ENCODE measurements around the gene TYROBP. TPM values are rescaled to one million over a fixed set of nuclear protein-coding genes. Genes with fewer than 3 reads are reported as not detected.

Gene TYROBP
- total and polyA plus RNA-seq, 3 experiments from 2014 or later, result 6.4 to 96.2 (median 6.8) TPM

DNA sequence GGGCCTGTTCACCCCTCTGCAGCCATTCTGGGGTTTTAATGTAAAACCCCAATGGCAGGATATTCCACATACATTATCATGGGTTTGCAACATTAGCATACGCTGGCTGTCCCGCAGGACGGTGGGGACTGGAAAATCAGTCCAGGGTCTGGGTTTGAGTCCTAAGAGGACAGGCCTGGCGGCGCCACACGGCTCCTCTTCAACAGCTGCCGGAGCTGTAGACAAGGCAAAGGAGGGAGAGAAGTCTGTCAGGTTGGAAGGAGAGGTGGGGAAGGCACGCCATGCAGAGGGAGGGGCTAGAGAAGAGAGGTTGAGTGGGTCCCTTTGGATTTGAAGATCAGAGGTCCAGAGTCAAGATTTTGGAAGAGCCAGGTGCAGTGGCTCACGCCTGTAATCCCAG, 19.7 kb downstream of the TYROBP start:
- POLR2A ChIA-PET, result no interaction called here
- Mint-ChIP-seq H3K4me3 (no peak overlapping the region), H3K27ac (peak overlapping the region in 2 of 8 donors; percentile 19 to 77), H3K9me3 (no peaks in the 10 kb centered on the region), H3K4me1 (peaks cover 4 to 14% (median 6%) of the 10 kb centered on the region in 3 donors), H3K27me3 (peaks cover 0 to 2% of the 10 kb centered on the region in 2 donors), H3K36me3 (peaks cover 13 to 61% (median 17%) of the 10 kb centered on the region in 3 donors)
- H3K9me3 ChIP-seq (ENCODE audit: low read length), result no peaks in the 10 kb centered on the region
- no peak overlapping the region for H3K4me3 ChIP-seq (ENCODE audit: low read length)
- no peak for DNase-seq
- no peak overlapping the region for H3K27ac ChIP-seq (ENCODE audit: low read depth, low read length)
- H3K27me3 ChIP-seq (ENCODE audit: insufficient read depth, low read length, poor library complexity, severe bottlenecking), result no peaks in the 10 kb centered on the region
- no peaks in the 10 kb centered on the region for H3K4me1 ChIP-seq (ENCODE audit: insufficient read depth, low read length)
- CTCF ChIA-PET, result no interaction called here
- H3K36me3 ChIP-seq (ENCODE audit: insufficient read depth, low read length), result peaks cover 36% of the 10 kb centered on the region

DNA sequence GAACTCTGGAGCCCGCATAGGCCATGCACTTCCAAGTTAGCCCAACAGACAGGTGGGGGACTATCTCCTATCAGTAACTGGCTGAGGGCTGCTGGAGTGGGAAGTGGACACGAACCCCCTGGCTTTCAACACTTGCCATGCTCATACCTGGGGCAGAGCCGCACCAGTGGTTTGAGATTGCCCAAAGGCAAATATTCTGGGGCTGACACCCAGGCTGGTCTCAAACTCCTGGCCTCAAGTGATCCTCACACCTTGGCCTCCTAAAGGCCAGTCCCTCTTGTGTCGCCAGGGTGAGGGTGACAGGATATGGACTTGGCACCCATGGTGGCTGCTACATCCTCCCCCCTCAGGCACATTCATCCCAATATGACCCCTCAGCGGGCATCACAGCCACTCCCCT, 20.9 kb downstream of the TYROBP start:
- ChIA-PET CTCF (interaction anchor here (0.8 kb wide), 1 partner anchor 45 kb away, joined by 3 read pairs; no protein-coding TSS in a partner anchor), POLR2A (no interaction called here)
- H3K27ac Mint-ChIP-seq, result peak overlapping the region in 1 of 8 donors; percentile 47
- H3K36me3 Mint-ChIP-seq, result peaks cover 6 to 52% (median 17%) of the 10 kb centered on the region in 3 donors
- DNase-seq, result no peak
- peaks cover 3 to 11% (median 6%) of the 10 kb centered on the region in 3 donors for H3K4me1 Mint-ChIP-seq
- H3K27me3 Mint-ChIP-seq, result peaks cover 0 to 2% of the 10 kb centered on the region in 2 donors
- Histone ChIP-seq H3K4me3 (ENCODE audit: low read length) (no peak overlapping the region), H3K27ac (ENCODE audit: low read depth, low read length) (no peak overlapping the region), H3K9me3 (ENCODE audit: low read length) (no peaks in the 10 kb centered on the region), H3K4me1 (ENCODE audit: insufficient read depth, low read length) (peaks cover 4% of the 10 kb centered on the region), H3K36me3 (ENCODE audit: insufficient read depth, low read length) (peaks cover 28% of the 10 kb centered on the region), H3K27me3 (ENCODE audit: insufficient read depth, low read length, poor library complexity, severe bottlenecking) (no peaks in the 10 kb centered on the region)
- H3K9me3 Mint-ChIP-seq, result no peaks in the 10 kb centered on the region
- no peak overlapping the region for H3K4me3 Mint-ChIP-seq

DNA sequence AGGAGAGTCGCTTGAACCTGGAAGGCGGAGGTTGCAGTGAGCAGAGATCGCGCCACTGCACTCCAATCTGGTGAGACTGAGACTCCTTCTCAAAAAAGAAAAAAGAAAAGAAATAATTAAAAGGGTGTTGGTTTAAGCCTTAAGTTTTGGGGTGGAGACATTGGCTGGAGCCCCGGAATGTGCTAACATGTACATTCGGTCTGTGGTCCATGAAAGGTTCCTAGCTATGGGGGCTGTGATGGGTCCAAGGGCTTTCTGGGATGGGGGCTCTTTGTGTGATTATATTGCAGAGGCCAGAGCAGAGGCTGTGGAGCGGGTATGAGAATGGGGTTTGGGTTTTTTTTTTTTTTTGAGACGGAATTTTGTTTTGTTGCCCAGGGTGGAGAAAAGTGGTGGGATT, 22.2 kb downstream of the TYROBP start:
- Histone ChIP-seq H3K27me3 (ENCODE audit: insufficient read depth, low read length, poor library complexity, severe bottlenecking) (no peaks in the 10 kb centered on the region), H3K9me3 (ENCODE audit: low read length) (no peaks in the 10 kb centered on the region), H3K36me3 (ENCODE audit: insufficient read depth, low read length) (peaks cover 21% of the 10 kb centered on the region), H3K4me1 (ENCODE audit: insufficient read depth, low read length) (peaks cover 5% of the 10 kb centered on the region), H3K27ac (ENCODE audit: low read depth, low read length) (no peak overlapping the region), H3K4me3 (ENCODE audit: low read length) (no peak overlapping the region)
- peaks cover 3 to 6% of the 10 kb centered on the region in 2 donors for H3K27me3 Mint-ChIP-seq
- DNase-seq, result no peak
- no peak overlapping the region for H3K4me3 Mint-ChIP-seq
- peaks cover 5 to 11% (median 8%) of the 10 kb centered on the region in 3 donors for H3K4me1 Mint-ChIP-seq
- H3K36me3 Mint-ChIP-seq, result peaks cover 6 to 44% (median 14%) of the 10 kb centered on the region in 3 donors
- H3K9me3 Mint-ChIP-seq, result no peaks in the 10 kb centered on the region
- peak overlapping the region in 3 of 8 donors; percentile 22 to 67 (median 29) for H3K27ac Mint-ChIP-seq
- POLR2A ChIA-PET, result interaction anchor here (1.2 kb wide), 1 partner anchor 15 kb away, joined by 3 read pairs; no protein-coding TSS in a partner anchor
- CTCF ChIA-PET, result interaction anchor here (0.8 to 1.0 kb wide), 4 partner anchors 43 to 188 kb away, joined by 3 to 4 read pairs (median 4); no protein-coding TSS in a partner anchor

DNA sequence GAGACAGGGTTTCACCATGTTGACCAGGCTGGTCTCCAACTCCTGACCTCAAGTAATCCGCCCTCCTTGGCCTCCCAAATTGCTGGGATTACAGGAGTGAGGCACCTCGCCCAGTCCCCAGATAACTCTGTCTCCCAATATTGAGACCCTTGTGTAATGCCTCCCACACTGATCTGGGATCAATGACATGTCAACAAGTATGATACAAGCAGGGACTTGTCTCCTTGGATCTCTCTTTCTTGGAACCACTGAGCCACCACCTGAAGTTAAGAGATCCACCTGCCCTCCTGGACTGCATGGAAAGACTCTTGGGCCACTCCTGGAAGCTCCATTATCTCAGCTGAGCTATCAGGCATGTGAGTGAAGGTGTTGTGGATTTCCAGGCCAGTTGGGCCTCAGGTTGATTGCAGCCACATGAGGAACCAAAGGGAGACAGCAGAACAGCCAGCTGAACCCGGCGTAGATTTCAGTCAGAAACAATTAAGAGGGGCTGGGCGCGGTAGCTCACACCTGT, 22.8 kb downstream of the TYROBP start:
- H3K9me3 ChIP-seq (ENCODE audit: low read length), result no peaks in the 10 kb centered on the region
- no peak overlapping the region for H3K4me3 ChIP-seq (ENCODE audit: low read length)
- peaks cover 3 to 6% of the 10 kb centered on the region in 2 donors for H3K27me3 Mint-ChIP-seq
- H3K4me3 Mint-ChIP-seq, result no peak overlapping the region
- no peaks in the 10 kb centered on the region for H3K27me3 ChIP-seq (ENCODE audit: insufficient read depth, low read length, poor library complexity, severe bottlenecking)
- POLR2A ChIA-PET, result interaction anchor here (1.2 kb wide), 1 partner anchor 16 kb away, joined by 3 read pairs; no protein-coding TSS in a partner anchor
- peaks cover 6 to 39% (median 13%) of the 10 kb centered on the region in 3 donors for H3K36me3 Mint-ChIP-seq
- peaks cover 19% of the 10 kb centered on the region for H3K36me3 ChIP-seq (ENCODE audit: insufficient read depth, low read length)
- peak overlapping the region in 4 of 8 donors; percentile 17 to 29 (median 19) for H3K27ac Mint-ChIP-seq
- DNase-seq, result no peak
- H3K4me1 Mint-ChIP-seq, result peaks cover 5 to 10% (median 8%) of the 10 kb centered on the region in 3 donors
- CTCF ChIA-PET, result interaction anchor here (0.8 to 1.0 kb wide), 3 partner anchors 46 to 187 kb away, joined by 3 to 4 read pairs (median 4); no protein-coding TSS in a partner anchor
- peaks cover 5% of the 10 kb centered on the region for H3K4me1 ChIP-seq (ENCODE audit: insufficient read depth, low read length)
- no peaks in the 10 kb centered on the region for H3K9me3 Mint-ChIP-seq
- no peak overlapping the region for H3K27ac ChIP-seq (ENCODE audit: low read depth, low read length)

DNA sequence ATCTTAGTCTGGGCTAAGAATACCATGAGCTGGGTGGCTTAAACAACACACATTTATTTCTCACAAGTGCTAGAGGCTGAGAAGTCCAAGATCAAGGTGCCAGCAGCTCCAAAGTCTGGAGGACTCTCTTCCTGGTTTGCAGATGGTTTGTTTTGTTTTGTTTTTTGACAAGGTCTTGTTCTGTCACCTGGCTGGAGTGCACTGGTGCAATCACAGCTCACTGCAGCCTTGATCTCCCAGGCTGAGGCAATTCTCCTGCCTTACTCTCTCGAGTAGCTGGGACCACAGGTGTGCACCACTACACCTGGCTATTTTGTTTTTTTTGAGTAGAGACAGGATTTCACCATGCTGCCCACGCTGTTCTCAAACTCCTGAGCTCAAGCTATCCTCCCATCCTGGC, 24.2 kb downstream of the TYROBP start:
- ChIA-PET CTCF (interaction anchor here (0.6 to 5.7 kb wide), 9 partner anchors 9 to 1503 kb away, joined by 3 to 104 read pairs (median 3); no protein-coding TSS in a partner anchor), POLR2A (interaction anchor here (1.4 kb wide), 1 partner anchor 9 kb away, joined by 4 read pairs; no protein-coding TSS in a partner anchor)
- Mint-ChIP-seq H3K27ac (peak overlapping the region in 1 of 8 donors; percentile 69), H3K36me3 (peaks cover 0 to 27% (median 7%) of the 10 kb centered on the region in 3 donors), H3K4me3 (no peak overlapping the region), H3K27me3 (peaks cover 11 to 16% of the 10 kb centered on the region in 2 donors), H3K9me3 (no peaks in the 10 kb centered on the region), H3K4me1 (peaks cover 13% of the 10 kb centered on the region in 3 donors)
- H3K4me1 ChIP-seq (ENCODE audit: insufficient read depth, low read length), result peaks cover 13% of the 10 kb centered on the region
- peaks cover 9% of the 10 kb centered on the region for H3K36me3 ChIP-seq (ENCODE audit: insufficient read depth, low read length)
- H3K27ac ChIP-seq (ENCODE audit: low read depth, low read length), result no peak overlapping the region
- DNase-seq, result no peak
- no peaks in the 10 kb centered on the region for H3K9me3 ChIP-seq (ENCODE audit: low read length)
- H3K27me3 ChIP-seq (ENCODE audit: insufficient read depth, low read length, poor library complexity, severe bottlenecking), result peaks cover 12% of the 10 kb centered on the region
- no peak overlapping the region for H3K4me3 ChIP-seq (ENCODE audit: low read length)

DNA sequence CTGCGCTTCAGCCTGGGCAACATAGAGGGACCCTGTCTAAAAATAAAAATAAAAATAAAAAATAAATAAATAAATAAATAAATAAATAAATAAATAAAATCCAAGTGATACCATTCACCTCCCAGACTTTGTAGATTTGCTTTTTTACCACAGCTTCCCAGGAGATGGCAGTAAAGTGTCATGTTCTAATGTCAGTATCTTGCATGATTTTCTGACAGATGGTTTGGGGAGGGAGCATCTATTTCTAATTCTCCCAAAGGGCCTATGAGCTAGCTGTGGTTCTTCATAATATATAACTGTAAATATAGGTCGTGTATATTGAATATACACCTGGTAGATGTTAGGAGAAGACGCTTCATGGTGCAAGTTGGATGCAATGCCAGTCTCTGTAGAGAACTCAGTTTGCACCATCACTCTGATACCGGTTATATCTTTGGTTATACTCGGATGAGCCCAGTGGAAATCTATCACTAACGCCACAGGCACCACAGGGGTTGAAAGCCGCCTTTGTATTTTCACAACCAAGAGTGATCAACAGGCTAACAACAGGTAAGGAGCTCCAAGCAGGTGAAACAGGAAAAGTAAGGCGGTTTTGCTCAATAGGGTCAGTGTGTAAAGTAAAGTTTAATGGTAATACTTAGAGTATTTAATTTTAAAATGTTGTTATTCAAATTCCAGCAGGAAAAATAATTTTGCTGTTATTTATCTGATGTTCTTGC, 25.8 kb downstream of the TYROBP start:
- Mint-ChIP-seq H3K36me3 (peaks cover 0 to 10% (median 2%) of the 10 kb centered on the region in 3 donors), H3K4me3 (no peak overlapping the region), H3K4me1 (peaks cover 11 to 13% (median 11%) of the 10 kb centered on the region in 3 donors), H3K27ac (peak overlapping the region in 3 of 8 donors; percentile 60 to 71 (median 63)), H3K9me3 (no peaks in the 10 kb centered on the region), H3K27me3 (peaks cover 15 to 31% of the 10 kb centered on the region in 2 donors)
- H3K27ac ChIP-seq (ENCODE audit: low read depth, low read length), result no peak overlapping the region
- peaks cover 13% of the 10 kb centered on the region for H3K4me1 ChIP-seq (ENCODE audit: insufficient read depth, low read length)
- H3K9me3 ChIP-seq (ENCODE audit: low read length), result no peaks in the 10 kb centered on the region
- H3K4me3 ChIP-seq (ENCODE audit: low read length), result no peak overlapping the region
- CTCF ChIA-PET, result interaction anchor here (0.6 to 5.7 kb wide), 12 partner anchors 11 to 189 kb away, joined by 3 to 104 read pairs (median 4); partner anchors contain the start of gene APLP1
- no peaks in the 10 kb centered on the region for H3K36me3 ChIP-seq (ENCODE audit: insufficient read depth, low read length)
- peak in 3 of 5 donors; percentile 59 to 66 (median 63) for DNase-seq
- peaks cover 12% of the 10 kb centered on the region for H3K27me3 ChIP-seq (ENCODE audit: insufficient read depth, low read length, poor library complexity, severe bottlenecking)
- POLR2A ChIA-PET, result interaction anchor here (1.1 kb wide), 1 partner anchor 48 kb away, joined by 8 read pairs; no protein-coding TSS in a partner anchor

DNA sequence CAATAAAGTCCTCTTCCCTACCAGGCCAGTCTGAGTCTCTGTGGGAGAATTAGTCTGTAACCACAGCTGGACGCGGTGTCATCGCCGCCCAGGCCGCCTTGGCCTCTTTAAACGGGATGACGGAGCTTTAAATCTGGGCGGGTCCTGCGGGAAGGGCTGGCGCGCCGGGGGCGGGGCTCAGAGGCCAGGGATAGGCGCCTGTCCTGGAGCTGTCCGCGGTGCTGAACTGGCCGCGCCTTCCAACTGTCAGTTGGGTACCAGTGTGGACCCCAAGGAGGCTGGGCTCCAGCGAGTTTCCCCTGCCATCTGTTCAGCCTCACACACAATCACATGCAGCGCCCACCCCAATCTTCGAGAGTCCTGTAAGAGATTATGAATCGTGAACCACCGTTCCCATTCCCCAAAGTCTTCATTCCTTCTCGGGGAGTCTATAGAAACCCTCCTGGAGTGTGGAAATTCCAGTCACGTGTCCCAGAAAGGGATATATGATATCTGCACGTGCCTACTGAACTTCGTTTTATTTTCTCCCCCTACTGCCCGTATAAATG, 28.3 kb downstream of the TYROBP start:
- Mint-ChIP-seq H3K27ac (no peak overlapping the region), H3K36me3 (no peaks in the 10 kb centered on the region)
- H3K9me3 ChIP-seq (ENCODE audit: low read length), result no peaks in the 10 kb centered on the region

More for the DNA sequence above, 28.3 kb downstream of the TYROBP start:
- no peaks in the 10 kb centered on the region for H3K36me3 ChIP-seq (ENCODE audit: insufficient read depth, low read length)
- peak; percentile 62 to 82 (median 70) for DNase-seq
- ChIA-PET CTCF (interaction anchor here (1.4 to 5.7 kb wide), 3 partner anchors 52 to 79 kb away, joined by 4 to 104 read pairs (median 4); no protein-coding TSS in a partner anchor), POLR2A (no interaction called here)
- no peak overlapping the region for H3K4me3 ChIP-seq (ENCODE audit: low read length)
- Mint-ChIP-seq H3K9me3 (no peaks in the 10 kb centered on the region), H3K27me3 (peaks cover 15 to 43% of the 10 kb centered on the region in 2 donors), H3K4me3 (peak overlapping the region in 2 of 7 donors; percentile 23 to 57), H3K4me1 (peaks cover 11 to 13% (median 11%) of the 10 kb centered on the region in 3 donors)
- H3K27me3 ChIP-seq (ENCODE audit: insufficient read depth, low read length, poor library complexity, severe bottlenecking), result peaks cover 12% of the 10 kb centered on the region
- H3K4me1 ChIP-seq (ENCODE audit: insufficient read depth, low read length), result peaks cover 13% of the 10 kb centered on the region
- H3K27ac ChIP-seq (ENCODE audit: low read depth, low read length), result no peak overlapping the region
